Activated CD4-positive, alpha-beta memory T cell treated with anti-CD3 and anti-CD28 coated beads for 36 hours (primary cell): Measurements from ENCODE around the gene ATP8A2. TPM values are rescaled to one million over a fixed set of nuclear protein-coding genes. Genes with fewer than 3 reads are reported as not detected.
"Not testable (repeated sequence)": the region's sequence is repeated elsewhere in the genome, so short reads cannot be mapped to it uniquely, and the experiment has no call there.

Experiments
- CTCF ChIA-PET: fragments of 350-600 bp; sonication (Branson Sonifier 250); formaldehyde crosslinking; loops from one replicate; lab custom pipeline; 2021; ENCODE audit warnings: antibody characterized with exemption, inconsistent platforms; lab: Charles Lee
- POLR2A ChIA-PET: fragments of 350-600 bp; sonication (Branson Sonifier 250); formaldehyde crosslinking; loops from one replicate; lab custom pipeline; 2021; ENCODE audit warnings: antibody characterized with exemption; lab: Charles Lee
- DNase-seq: peaks from one replicate; pipeline ENCODE4 v3.0.0-alpha.2; 2020
- H3K27ac Mint-ChIP-seq: one replicate; pipeline ENCODE4 v1.8.0; 2021; ENCODE audit warnings: mixed read lengths
- H3K27me3 Mint-ChIP-seq: one replicate; pipeline ENCODE4 v1.8.0; 2021; ENCODE audit warnings: mixed read lengths
- H3K36me3 Mint-ChIP-seq: one replicate; pipeline ENCODE4 v1.8.0; 2021; ENCODE audit warnings: mixed read lengths
- H3K4me1 Mint-ChIP-seq: one replicate; pipeline ENCODE4 v1.8.0; 2021; ENCODE audit warnings: low read depth, mixed read lengths
- H3K4me3 Mint-ChIP-seq: one replicate; pipeline ENCODE4 v1.8.0; 2021; ENCODE audit warnings: mild to moderate bottlenecking, mixed read lengths
- H3K9me3 Mint-ChIP-seq: one replicate; pipeline ENCODE4 v1.8.0; 2021; ENCODE audit warnings: mixed read lengths
- intact Hi-C: fragments of 100-400 bp; cut with micrococcal nuclease; formaldehyde crosslinking; loops from one replicate; pipeline ENCODE4 v1.15.1; 2023
- total RNA-seq, 2 experiments: library from RNA; stranded (reverse); gene quantifications; one replicate each; pipeline ENCODE4 v1.2.3, GENCODE V29; 2021

The ATP8A2 gene
- total RNA-seq, 2 experiments from 2014 or later, result 0.22 to 0.29 TPM

- Mint-ChIP-seq H3K36me3 (no peaks in the 10 kb centered on the region), H3K27ac (no peak overlapping the region), H3K4me3 (no peak overlapping the region), H3K4me1 (peaks cover 6% of the 10 kb centered on the region), H3K27me3 (no peaks in the 10 kb centered on the region), H3K9me3 (no peaks in the 10 kb centered on the region)
- intact Hi-C loops, result no loop called here
- ChIA-PET CTCF (no interaction called here), POLR2A (no interaction called here)
- no peak for DNase-seq
Observed at GRCh38 chr13:25945596-25945995, 573.8 kb downstream of the ATP8A2 start.

DNA sequence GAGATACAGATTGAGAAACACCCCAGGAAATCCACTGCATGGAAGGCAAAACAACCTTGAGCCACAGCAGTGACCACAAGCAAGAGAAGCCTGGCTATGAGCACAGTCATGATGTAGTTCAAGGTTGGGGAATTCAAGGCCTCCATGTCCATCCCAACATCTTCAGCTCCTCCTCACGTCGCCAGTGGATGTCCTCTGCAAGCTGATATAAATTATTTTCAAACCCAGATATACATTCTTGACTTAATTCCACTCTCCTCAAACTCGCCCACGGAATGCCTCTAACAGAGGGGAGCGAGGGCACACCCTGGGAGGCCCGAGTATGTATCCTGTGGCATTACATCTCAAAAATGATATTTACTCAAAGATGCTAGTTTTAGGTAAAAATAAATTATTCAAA, 574.5 kb downstream of the ATP8A2 start:
- H3K9me3 Mint-ChIP-seq, result no peaks in the 10 kb centered on the region
- H3K27ac Mint-ChIP-seq, result no peak overlapping the region
- H3K36me3 Mint-ChIP-seq, result no peaks in the 10 kb centered on the region
- ChIA-PET POLR2A (no interaction called here), CTCF (no interaction called here)
- no peak overlapping the region for H3K4me3 Mint-ChIP-seq
- H3K4me1 Mint-ChIP-seq, result peaks cover 6% of the 10 kb centered on the region
- intact Hi-C loops, result no loop called here
- H3K27me3 Mint-ChIP-seq, result no peaks in the 10 kb centered on the region
- DNase-seq, result no peak

DNA sequence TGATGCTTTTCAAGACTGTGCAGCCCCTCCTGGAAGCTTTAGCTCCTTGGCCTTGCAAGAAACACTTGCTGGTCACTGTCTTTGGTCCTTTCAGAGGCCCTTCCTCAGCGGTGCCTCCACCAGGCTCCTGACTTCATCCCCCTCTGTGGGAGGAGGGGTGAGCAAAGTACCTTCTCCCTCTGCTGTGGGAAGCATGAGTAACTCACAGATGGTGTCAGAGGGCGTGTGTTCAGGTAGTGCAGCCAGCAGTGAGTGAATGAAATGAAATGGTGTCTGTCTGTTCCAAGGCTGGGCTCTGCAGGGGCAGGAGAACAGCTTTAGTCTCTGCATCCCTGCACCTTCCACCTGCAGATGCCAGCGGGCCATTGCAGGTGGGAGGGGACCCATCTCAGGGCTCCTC, 577.1 kb downstream of the ATP8A2 start:
- Mint-ChIP-seq H3K27ac (no peak overlapping the region), H3K27me3 (no peaks in the 10 kb centered on the region), H3K9me3 (no peaks in the 10 kb centered on the region), H3K4me3 (no peak overlapping the region), H3K4me1 (peaks cover 8% of the 10 kb centered on the region), H3K36me3 (no peaks in the 10 kb centered on the region)
- ChIA-PET CTCF (no interaction called here), POLR2A (no interaction called here)
- DNase-seq, result no peak
- intact Hi-C loops, result no loop called here

- POLR2A ChIA-PET, result no interaction called here
- no peak overlapping the region for H3K27ac Mint-ChIP-seq
- no peak overlapping the region for H3K4me3 Mint-ChIP-seq
- no peaks in the 10 kb centered on the region for H3K27me3 Mint-ChIP-seq
- no peaks in the 10 kb centered on the region for H3K9me3 Mint-ChIP-seq
- peaks cover 12% of the 10 kb centered on the region for H3K4me1 Mint-ChIP-seq
- intact Hi-C loops, result no loop called here
- no peak for DNase-seq
- no peaks in the 10 kb centered on the region for H3K36me3 Mint-ChIP-seq
- CTCF ChIA-PET, result no interaction called here
Observed at GRCh38 chr13:25951831-25952230, 580.1 kb downstream of the ATP8A2 start.

GRCh38 chr13:25954080-25954479, 582.3 kb downstream of the ATP8A2 start:
- H3K36me3 Mint-ChIP-seq, POLR2A ChIA-PET, H3K9me3 Mint-ChIP-seq, DNase-seq, intact Hi-C loops, H3K4me3 Mint-ChIP-seq, H3K27ac Mint-ChIP-seq, H3K27me3 Mint-ChIP-seq, CTCF ChIA-PET: not testable (repeated sequence)
- peaks cover 18% of the 10 kb centered on the region for H3K4me1 Mint-ChIP-seq

DNA sequence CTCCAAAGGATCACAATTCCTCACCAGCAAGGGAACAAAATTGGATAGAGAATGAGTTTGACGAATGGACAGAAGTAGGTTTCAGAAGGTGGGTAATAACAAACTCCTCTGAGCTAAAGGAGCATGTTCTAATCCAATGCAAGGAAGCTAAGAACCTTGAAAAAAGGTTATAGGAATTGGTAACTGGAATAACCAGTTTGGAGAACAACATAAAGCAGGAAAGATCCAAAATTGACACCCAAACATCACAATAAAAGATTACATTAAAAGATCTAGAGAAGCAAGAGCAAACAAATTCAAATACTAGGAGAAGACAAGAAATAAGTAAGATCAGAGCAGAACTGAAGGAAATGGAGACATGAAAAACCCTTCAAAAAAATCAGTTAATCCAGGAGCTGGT, 583.2 kb downstream of the ATP8A2 start:
- H3K27ac Mint-ChIP-seq, H3K4me3 Mint-ChIP-seq, POLR2A ChIA-PET, CTCF ChIA-PET, DNase-seq, H3K9me3 Mint-ChIP-seq, H3K36me3 Mint-ChIP-seq, intact Hi-C loops, H3K27me3 Mint-ChIP-seq: not testable (repeated sequence)
- peaks cover 27% of the 10 kb centered on the region for H3K4me1 Mint-ChIP-seq

GRCh38 chr13:25958986-25959385, 587.2 kb downstream of the ATP8A2 start:
- H3K27ac Mint-ChIP-seq, result no peak overlapping the region
- no peaks in the 10 kb centered on the region for H3K27me3 Mint-ChIP-seq
- DNase-seq, result no peak
- peaks cover 3% of the 10 kb centered on the region for H3K36me3 Mint-ChIP-seq
- H3K4me1 Mint-ChIP-seq, result peaks cover 30% of the 10 kb centered on the region
- no peak overlapping the region for H3K4me3 Mint-ChIP-seq
- intact Hi-C loops, result no loop called here
- H3K9me3 Mint-ChIP-seq, result peaks cover 8% of the 10 kb centered on the region
- ChIA-PET POLR2A (no interaction called here), CTCF (no interaction called here)

DNA sequence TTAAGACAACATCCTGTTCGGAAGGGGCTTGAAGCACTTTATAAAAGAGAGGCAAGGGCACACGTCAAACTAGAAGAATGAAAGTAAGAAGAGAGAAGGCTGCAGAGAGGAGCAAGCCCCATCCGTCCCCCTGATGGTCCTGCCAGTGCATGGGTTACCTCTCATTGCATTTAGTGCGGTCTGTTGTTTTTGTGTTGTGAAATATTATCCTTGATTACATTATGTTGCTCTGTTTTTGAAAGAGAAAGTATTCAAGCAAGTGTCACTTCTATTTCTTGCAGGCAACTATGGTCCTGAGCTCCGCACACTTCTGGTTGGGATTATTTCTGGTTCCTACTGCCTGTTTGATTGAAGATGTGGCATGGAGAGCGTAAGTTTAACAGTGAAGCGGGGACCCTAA, 589.5 kb downstream of the ATP8A2 start:
- ChIA-PET POLR2A (no interaction called here), CTCF (no interaction called here)
- no peak overlapping the region for H3K27ac Mint-ChIP-seq
- H3K27me3 Mint-ChIP-seq, result no peaks in the 10 kb centered on the region
- H3K4me3 Mint-ChIP-seq, result no peak overlapping the region
- peaks cover 8% of the 10 kb centered on the region for H3K9me3 Mint-ChIP-seq
- H3K4me1 Mint-ChIP-seq, result peaks cover 21% of the 10 kb centered on the region
- intact Hi-C loops, result no loop called here
- DNase-seq, result no peak
- peaks cover 3% of the 10 kb centered on the region for H3K36me3 Mint-ChIP-seq

DNA sequence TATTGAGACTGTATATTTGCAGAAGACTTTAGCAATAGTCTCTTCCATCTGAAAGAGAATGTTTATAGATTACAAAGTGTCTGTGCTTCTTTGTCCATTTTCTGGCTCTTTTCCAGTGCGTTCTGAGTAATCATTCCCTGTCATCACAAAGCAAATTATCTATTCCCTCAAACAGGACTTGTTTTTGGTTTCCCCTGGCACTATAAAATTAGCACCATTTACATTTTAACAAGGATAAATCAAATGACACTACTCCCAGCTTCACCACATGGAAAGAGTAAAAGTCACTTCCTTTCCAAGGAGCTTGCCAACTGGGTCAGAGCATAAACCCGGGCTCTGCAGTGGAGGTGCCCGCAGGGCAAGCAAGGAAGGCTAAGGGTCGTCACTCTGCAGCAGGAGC, 591.9 kb downstream of the ATP8A2 start:
- ChIA-PET POLR2A (no interaction called here), CTCF (no interaction called here)
- no peaks in the 10 kb centered on the region for H3K36me3 Mint-ChIP-seq
- no peak for DNase-seq
- no peak overlapping the region for H3K27ac Mint-ChIP-seq
- H3K9me3 Mint-ChIP-seq, result no peaks in the 10 kb centered on the region
- H3K4me1 Mint-ChIP-seq, result peaks cover 18% of the 10 kb centered on the region
- intact Hi-C loops, result no loop called here
- H3K27me3 Mint-ChIP-seq, result no peaks in the 10 kb centered on the region
- H3K4me3 Mint-ChIP-seq, result no peak overlapping the region

DNA sequence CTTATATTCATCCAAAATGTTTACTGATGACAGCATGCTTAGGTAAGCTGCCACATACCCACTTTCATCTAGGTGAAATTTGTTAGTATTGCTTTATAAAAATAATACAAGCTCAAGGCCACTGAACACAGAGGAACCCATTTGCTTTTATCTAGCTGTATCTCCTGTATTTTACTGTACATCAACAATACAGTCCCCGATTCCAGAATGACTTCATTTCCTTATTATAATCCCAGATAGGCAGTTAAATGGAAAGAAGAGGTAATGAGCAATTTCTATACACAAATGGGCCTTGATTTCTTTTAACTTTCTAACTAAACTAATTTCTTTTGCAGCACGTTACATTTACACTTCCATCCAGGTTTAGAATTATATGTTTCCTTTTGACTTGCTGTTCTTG, 593.8 kb downstream of the ATP8A2 start:
- intact Hi-C loops, result no loop called here
- Mint-ChIP-seq H3K4me1 (peaks cover 8% of the 10 kb centered on the region), H3K27ac (no peak overlapping the region), H3K4me3 (no peak overlapping the region), H3K36me3 (no peaks in the 10 kb centered on the region), H3K9me3 (no peaks in the 10 kb centered on the region), H3K27me3 (no peaks in the 10 kb centered on the region)
- ChIA-PET CTCF (no interaction called here), POLR2A (no interaction called here)
- no peak for DNase-seq

- Mint-ChIP-seq H3K4me3 (no peak overlapping the region), H3K36me3 (no peaks in the 10 kb centered on the region), H3K4me1 (peaks cover 8% of the 10 kb centered on the region), H3K27me3 (no peaks in the 10 kb centered on the region), H3K9me3 (no peaks in the 10 kb centered on the region), H3K27ac (no peak overlapping the region)
- no peak for DNase-seq
- intact Hi-C loops, result no loop called here
- ChIA-PET CTCF (no interaction called here), POLR2A (no interaction called here)
Observed at GRCh38 chr13:25966086-25966485, 594.3 kb downstream of the ATP8A2 start.

- CTCF ChIA-PET, result no interaction called here
- intact Hi-C loops, result no loop called here
- DNase-seq, result no peak
- Mint-ChIP-seq H3K36me3 (no peaks in the 10 kb centered on the region), H3K4me3 (no peak overlapping the region), H3K27me3 (no peaks in the 10 kb centered on the region), H3K4me1 (peaks cover 18% of the 10 kb centered on the region), H3K27ac (no peak overlapping the region), H3K9me3 (no peaks in the 10 kb centered on the region)
- POLR2A ChIA-PET, result no interaction called here
Observed at GRCh38 chr13:25967144-25967543, 595.4 kb downstream of the ATP8A2 start.

DNA sequence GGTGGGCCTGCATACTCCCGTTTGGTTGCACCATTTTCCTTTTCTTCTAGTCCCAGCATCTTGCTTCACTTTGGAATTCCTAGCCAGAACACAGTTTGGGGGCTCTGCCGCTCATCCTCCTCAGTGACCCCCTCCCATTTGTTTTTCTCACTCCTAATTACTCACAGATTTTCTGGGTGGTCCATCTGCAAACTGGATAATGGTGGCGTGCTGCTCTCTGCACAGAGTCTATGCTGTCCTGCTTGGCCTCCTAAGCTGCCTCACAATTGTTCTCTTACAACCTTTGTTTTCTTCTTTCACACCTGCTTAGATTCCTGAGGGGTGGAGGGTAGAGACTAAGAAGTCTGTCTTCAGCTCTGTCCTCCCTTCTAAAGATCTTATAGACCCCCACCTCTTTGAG, 599.3 kb downstream of the ATP8A2 start:
- ChIA-PET CTCF (interaction anchor here (1.7 kb wide), 1 partner anchor 11 kb away, joined by 3 read pairs; no protein-coding TSS in a partner anchor), POLR2A (interaction anchor here (1.2 kb wide), 1 partner anchor 45 kb away, joined by 3 read pairs; no protein-coding TSS in a partner anchor)
- intact Hi-C loops, result loop anchor here (1.0 to 10.0 kb wide), 3 partner anchors 68 to 126 kb away; partner anchors contain the start of gene SHISA2
- no peaks in the 10 kb centered on the region for H3K9me3 Mint-ChIP-seq
- H3K27ac Mint-ChIP-seq, result peak overlapping the region; percentile 30
- no peak for DNase-seq
- H3K4me1 Mint-ChIP-seq, result peaks cover 47% of the 10 kb centered on the region
- H3K4me3 Mint-ChIP-seq, result no peak overlapping the region
- H3K27me3 Mint-ChIP-seq, result no peaks in the 10 kb centered on the region
- no peaks in the 10 kb centered on the region for H3K36me3 Mint-ChIP-seq
